AG04450 (cell line): ENCODE results near the gene TARS3. TPM values are rescaled to one million over a fixed set of nuclear protein-coding genes. Genes with fewer than 3 reads are reported as not detected.

Source experiments
- CTCF ChIA-PET: fragments of 300-600, 350-600 bp; formaldehyde crosslinking; extraction: SDS; loops from one replicate; lab custom pipeline; 2022; ENCODE audit warnings: antibody characterized with exemption, inconsistent platforms; lab: Charles Lee
- POLR2A ChIA-PET: fragments of 350-600 bp; formaldehyde crosslinking; extraction: SDS; loops from one replicate; lab custom pipeline; 2021; ENCODE audit warnings: antibody characterized with exemption, inconsistent platforms; lab: Yijun Ruan, JAX
- DNase-seq: peaks from one replicate; pipeline ENCODE4 v3.0.0-alpha.2; 2011; ENCODE audit warnings: low read depth, low spot score
- H3K27ac ChIP-seq: one replicate; pipeline ENCODE4 v1.5.1; 2012; ENCODE audit warnings: low read depth, low read length, control low read depth
- H3K27me3 ChIP-seq: one replicate; pipeline ENCODE4 v1.6.0; 2012; ENCODE audit warnings: low read length; ENCODE audit not compliant: control insufficient read depth, insufficient read depth
- H3K4me3 ChIP-seq: 2 replicates; pipeline ENCODE4 v1.5.1; 2011; ENCODE audit warnings: mild to moderate bottlenecking, low read depth, low read length, control low read depth
- H3K9me3 ChIP-seq: 2 replicates; pipeline ENCODE4 v1.5.1; 2012; ENCODE audit warnings: low read length; ENCODE audit not compliant: control insufficient read depth, insufficient read depth
- CTCF ChIP-seq: IDR thresholded peaks from 2 replicates; pipeline ENCODE4 v1.5.1; 2011; ENCODE audit warnings: low read depth, low read length, control low read depth, inconsistent platforms
- polyA plus RNA-seq: library from polyadenylated mRNA; depleted of rRNA; stranded (reverse); fragments of >200 nt; gene quantifications from 2 replicates; pipeline ENCODE4 v1.2.3, GENCODE V29; 2011

Gene TARS3
- polyA plus RNA-seq, 1 experiment: 7.2 TPM

- ChIA-PET POLR2A (no interaction called here), CTCF (no interaction called here)
- no peak for DNase-seq
- Histone ChIP-seq H3K9me3 (peaks cover 5% of the 10 kb centered on the region; the same call in 1 of the 2 replicates), H3K4me3 (no peak overlapping the region), H3K27ac (no peak overlapping the region), H3K27me3 (no peaks in the 10 kb centered on the region)
- TF ChIP-seq CTCF: no peak
Observed at GRCh38 chr15:101667881-101668280, 56.4 kb downstream of the TARS3 start.

GRCh38 chr15:101664303-101664913, 59.9 kb downstream of the TARS3 start:
- no peak for DNase-seq
- peaks cover 5% of the 10 kb centered on the region; the same call in 1 of the 2 replicates for H3K9me3 ChIP-seq
- CTCF ChIA-PET: no interaction called here
- no peaks in the 10 kb centered on the region for H3K27me3 ChIP-seq
- peak; percentile 29 for TF ChIP-seq CTCF
- POLR2A ChIA-PET: no interaction called here
- H3K27ac ChIP-seq: no peak overlapping the region
- H3K4me3 ChIP-seq: no peak overlapping the region

DNA sequence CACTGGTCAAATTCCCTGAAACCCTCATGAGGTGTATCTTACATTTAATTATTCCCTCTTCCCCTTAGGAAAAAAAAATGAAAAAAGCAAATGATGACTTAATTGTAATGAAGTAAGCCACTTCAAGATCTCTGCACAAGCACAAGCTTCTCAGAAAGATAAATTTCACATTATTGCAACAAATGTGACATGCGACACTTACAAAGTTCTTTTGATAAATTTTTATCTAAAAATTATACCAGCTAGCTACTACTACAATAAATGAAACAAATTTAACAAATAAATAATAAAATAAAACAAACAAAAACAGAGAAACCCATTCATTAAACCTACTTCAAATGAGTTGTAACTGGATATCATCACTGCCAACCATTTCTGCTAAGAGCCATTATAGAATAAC, 62.1 kb downstream of the TARS3 start:
- H3K4me3 ChIP-seq: no peak overlapping the region
- H3K9me3 ChIP-seq: no peaks in the 10 kb centered on the region
- DNase-seq: no peak
- ChIA-PET CTCF (no interaction called here), POLR2A (no interaction called here)
- no peak for TF ChIP-seq CTCF
- H3K27me3 ChIP-seq: no peaks in the 10 kb centered on the region
- no peak overlapping the region for H3K27ac ChIP-seq

- no peak overlapping the region for H3K27ac ChIP-seq
- CTCF ChIA-PET: no interaction called here
- DNase-seq: no peak
- POLR2A ChIA-PET: no interaction called here
- no peaks in the 10 kb centered on the region for H3K9me3 ChIP-seq
- no peaks in the 10 kb centered on the region for H3K27me3 ChIP-seq
- H3K4me3 ChIP-seq: no peak overlapping the region
- no peak for TF ChIP-seq CTCF
Observed at GRCh38 chr15:101660005-101660404, 64.3 kb downstream of the TARS3 start.

- Histone ChIP-seq H3K27me3 (no peaks in the 10 kb centered on the region), H3K9me3 (no peaks in the 10 kb centered on the region), H3K4me3 (no peak overlapping the region), H3K27ac (no peak overlapping the region)
- CTCF ChIA-PET: interaction anchor here (0.8 kb wide), 1 partner anchor 17 kb away, joined by 4 read pairs; no protein-coding TSS in a partner anchor
- DNase-seq: no peak
- POLR2A ChIA-PET: interaction anchor here (0.9 kb wide), 1 partner anchor 22 kb away, joined by 7 read pairs; no protein-coding TSS in a partner anchor
- TF ChIP-seq CTCF: no peak
Observed at GRCh38 chr15:101657968-101658784, 66.1 kb downstream of the TARS3 start.
